ENCODE data around the gene MMP8.

The MMP8 gene

GRCh38 chr11:102704841-102705240, 19.9 kb downstream of the MMP8 start:
- no peak overlapping the region for H2AFZ ChIP-seq (ENCODE audit: low read length)
- no peaks in the 10 kb centered on the region for H4K20me1 ChIP-seq (ENCODE audit: insufficient read depth, low read length)
- no peak overlapping the region for H3K4me3 ChIP-seq (ENCODE audit: low read length)
- no peaks in the 10 kb centered on the region for H3F3A ChIP-seq (ENCODE audit: insufficient read depth, low read length)
- H3K79me2 ChIP-seq (ENCODE audit: low read length): no peaks in the 10 kb centered on the region
- TF ChIP-seq EZH2 (optimal IDR thresholded peaks at IDR 0.05; ENCODE audit: low read depth, low read length) (no peak), EZH2phosphoT487 (IDR thresholded peaks at IDR 0.05; ENCODE audit: low read length) (no peak), CTCF (IDR thresholded peaks at IDR 0.05; ENCODE audit: low read length) (no peak)
- no peak overlapping the region for H3K27ac ChIP-seq (ENCODE audit: low read length)
- no peaks in the 10 kb centered on the region for H3K4me1 ChIP-seq (ENCODE audit: low read length)
- no peaks in the 10 kb centered on the region for H3K9me2 ChIP-seq (replicated peaks; ENCODE audit: insufficient read depth, low read length)
- no peak for DNase-seq
- no peaks in the 10 kb centered on the region for H3K36me3 ChIP-seq (replicated peaks; ENCODE audit: insufficient read depth, low read length)
- H3K27me3 ChIP-seq (replicated peaks; ENCODE audit: insufficient read depth, low read length): no peaks in the 10 kb centered on the region
- H3K4me2 ChIP-seq (ENCODE audit: low read depth, low read length): peak overlapping the region; percentile 10; the same call in 1 of the 2 replicates
- H3K9me3 ChIP-seq (replicated peaks; ENCODE audit: insufficient read depth, low read length): no peaks in the 10 kb centered on the region
- H3K9ac ChIP-seq (ENCODE audit: low read length): no peak overlapping the region

- no peaks in the 10 kb centered on the region for H3F3A ChIP-seq (ENCODE audit: insufficient read depth, low read length)
These were observed 20.8 kb downstream of the MMP8 start for GRCh38 chr11:102703826-102704493.

GRCh38 chr11:102695201-102695600, 29.6 kb downstream of the MMP8 start:
- no peaks in the 10 kb centered on the region for H3K36me3 ChIP-seq (replicated peaks; ENCODE audit: insufficient read depth, low read length)
- no peaks in the 10 kb centered on the region for H3K27me3 ChIP-seq (replicated peaks; ENCODE audit: insufficient read depth, low read length)
- H3K4me3 ChIP-seq (ENCODE audit: low read length): no peak overlapping the region
- TF ChIP-seq CTCF (IDR thresholded peaks at IDR 0.05; ENCODE audit: low read length) (no peak), EZH2 (optimal IDR thresholded peaks at IDR 0.05; ENCODE audit: low read depth, low read length) (no peak), EZH2phosphoT487 (IDR thresholded peaks at IDR 0.05; ENCODE audit: low read length) (no peak)
- no peaks in the 10 kb centered on the region for H3F3A ChIP-seq (ENCODE audit: insufficient read depth, low read length)
- no peaks in the 10 kb centered on the region for H3K9me3 ChIP-seq (replicated peaks; ENCODE audit: insufficient read depth, low read length)
- no peak for DNase-seq
- no peak overlapping the region for H2AFZ ChIP-seq (ENCODE audit: low read length)
- no peak overlapping the region for H3K9ac ChIP-seq (ENCODE audit: low read length)
- H3K79me2 ChIP-seq (ENCODE audit: low read length): no peaks in the 10 kb centered on the region
- no peaks in the 10 kb centered on the region for H3K9me2 ChIP-seq (replicated peaks; ENCODE audit: insufficient read depth, low read length)
- no peaks in the 10 kb centered on the region for H3K4me1 ChIP-seq (ENCODE audit: low read length)
- H4K20me1 ChIP-seq (ENCODE audit: insufficient read depth, low read length): no peaks in the 10 kb centered on the region
- no peak overlapping the region for H3K27ac ChIP-seq (ENCODE audit: low read length)
- H3K4me2 ChIP-seq (ENCODE audit: low read depth, low read length): no peak overlapping the region

More at GRCh38 chr11:102703826-102704493, 20.8 kb downstream of the MMP8 start:
- H3K27me3 ChIP-seq (replicated peaks; ENCODE audit: insufficient read depth, low read length): no peaks in the 10 kb centered on the region
- H2AFZ ChIP-seq (ENCODE audit: low read length): peak overlapping the region; percentile 29; the same call in 1 of the 2 replicates
- H3K27ac ChIP-seq (ENCODE audit: low read length): no peak overlapping the region
- H3K79me2 ChIP-seq (ENCODE audit: low read length): no peaks in the 10 kb centered on the region
- no peaks in the 10 kb centered on the region for H3K9me3 ChIP-seq (replicated peaks; ENCODE audit: insufficient read depth, low read length)
- TF ChIP-seq CTCF (IDR thresholded peaks at IDR 0.05; ENCODE audit: low read length): no peak
- no peak for TF ChIP-seq EZH2 (optimal IDR thresholded peaks at IDR 0.05; ENCODE audit: low read depth, low read length)
- TF ChIP-seq EZH2phosphoT487 (IDR thresholded peaks at IDR 0.05; ENCODE audit: low read length): no peak
- no peaks in the 10 kb centered on the region for H3K9me2 ChIP-seq (replicated peaks; ENCODE audit: insufficient read depth, low read length)
- H3K36me3 ChIP-seq (replicated peaks; ENCODE audit: insufficient read depth, low read length): no peaks in the 10 kb centered on the region
- peak overlapping the region; percentile 10; the same call in 1 of the 2 replicates for H3K4me2 ChIP-seq (ENCODE audit: low read depth, low read length)
- DNase-seq: no peak
- H3K9ac ChIP-seq (ENCODE audit: low read length): no peak overlapping the region
- H3K4me1 ChIP-seq (ENCODE audit: low read length): no peaks in the 10 kb centered on the region
- H3K4me3 ChIP-seq (ENCODE audit: low read length): no peak overlapping the region
- no peaks in the 10 kb centered on the region for H4K20me1 ChIP-seq (ENCODE audit: insufficient read depth, low read length)

Data from MM.1S (cell line).